GM19351 (cell line): Measurements from ENCODE around the gene BPIFB4.

Experiments
- ATAC-seq: cut with Tn5 transposase; IDR thresholded peaks from one replicate; pipeline ENCODE4 v1.9.1; 2021; ENCODE audit warnings: mild to moderate bottlenecking, moderate library complexity; ENCODE audit not compliant: unreplicated experiment

The BPIFB4 gene

DNA sequence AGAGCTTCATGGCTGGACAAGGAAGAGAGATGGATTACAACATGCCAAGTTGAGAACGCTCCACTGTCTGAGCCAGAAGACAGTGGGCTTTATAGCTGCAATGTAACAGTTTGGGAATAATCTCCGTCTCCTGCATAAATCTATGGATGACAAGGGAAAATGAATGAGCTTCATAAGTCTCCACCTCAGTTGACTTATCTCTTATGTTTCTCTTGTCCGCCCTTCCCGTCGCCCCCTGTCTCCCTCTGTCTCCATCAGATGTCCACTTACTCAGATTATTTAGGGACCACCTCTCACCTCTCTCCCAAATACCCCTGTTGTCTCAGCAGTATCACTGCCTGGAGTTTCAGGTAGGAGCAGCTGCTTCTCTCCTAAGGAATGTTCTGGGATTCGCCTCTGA is 74.8 kb downstream of the BPIFB4 start:
- ATAC-seq: no peak

DNA sequence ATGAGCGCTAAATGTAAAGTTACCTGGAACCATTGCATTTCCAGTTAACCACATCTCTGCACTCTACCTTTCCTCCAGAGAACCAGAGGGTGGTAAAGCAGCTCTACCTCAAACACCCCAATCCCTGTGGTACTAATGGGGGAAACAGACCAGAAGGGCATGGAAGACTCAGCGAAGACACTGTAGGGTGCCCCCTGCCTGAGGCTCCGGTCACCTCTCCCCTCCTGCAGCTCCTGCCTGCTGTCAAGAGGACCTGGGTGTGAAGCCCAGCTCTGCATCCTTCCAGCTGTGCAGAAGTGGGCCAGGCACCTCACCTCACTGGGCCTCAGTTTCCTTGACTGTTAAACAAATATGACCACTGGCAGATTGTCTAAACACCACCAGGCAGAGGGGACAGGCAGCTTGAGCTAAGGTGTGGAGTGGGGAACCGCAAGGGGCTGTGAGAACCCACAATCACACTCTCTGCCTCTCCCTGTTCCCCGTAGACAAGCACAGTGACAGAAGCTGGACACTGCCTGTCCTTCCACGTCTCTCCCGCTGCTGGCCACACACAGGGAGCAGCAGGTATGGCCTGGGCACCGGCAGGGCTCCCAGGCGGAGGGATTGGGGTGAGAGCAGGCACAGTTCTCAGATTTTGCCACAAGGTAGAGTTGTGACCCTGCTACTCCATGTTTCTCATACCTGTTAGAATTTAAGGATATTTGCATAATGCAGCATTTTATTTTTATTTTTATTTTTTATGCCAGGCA is 79.4 kb downstream of the BPIFB4 start:
- no peak for ATAC-seq

- ATAC-seq: no peak
Observed at GRCh38 chr20:33159713-33160112, 80.3 kb downstream of the BPIFB4 start.

DNA sequence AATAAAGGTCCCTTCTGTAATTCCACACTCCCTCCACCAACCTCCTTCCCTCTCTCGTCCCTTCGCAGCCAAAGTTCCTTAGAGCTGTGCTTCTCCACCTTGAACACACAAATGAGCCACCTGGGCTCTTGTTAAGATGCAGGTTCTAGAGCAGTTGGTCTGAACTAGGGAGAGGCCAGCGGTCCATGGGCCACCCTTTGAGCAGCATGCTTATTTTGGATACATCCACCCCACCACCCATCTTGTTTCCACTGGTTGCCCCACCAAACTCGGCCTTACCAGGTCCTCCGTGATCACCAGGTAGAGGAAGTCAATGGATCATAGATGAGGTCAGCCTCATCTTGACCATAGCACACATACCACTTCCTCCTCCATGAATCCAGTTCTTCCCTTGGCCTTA is 81.2 kb downstream of the BPIFB4 start:
- no peak for ATAC-seq
